Uterus (tissue), 2 donors: ENCODE results near the gene SERPINB10.

Experiments
- POLR2A ChIP-seq, 2 donors: fragments of 450-650 bp; IDR thresholded peaks; one replicate each; pipeline ENCODE4 v1.6.1; 2016; ENCODE audit warnings: antibody characterized with exemption in 2 of 2, mild to moderate bottlenecking in 1 of 2, moderate library complexity in 1 of 2
- TF ChIP-seq, protein P1 (sequence below), 4 experiments: fragments of 200-600 bp in 2 of 4; fragments of 450-650 bp in 2 of 4; sonication (generic) in 2 of 4; IDR thresholded peaks; one replicate each; pipeline ENCODE4 v1.5.1; 2016 to 2019; ENCODE audit warnings: antibody characterized with exemption in 4 of 4, mild to moderate bottlenecking in 2 of 4, moderate library complexity in 1 of 4

DNA sequence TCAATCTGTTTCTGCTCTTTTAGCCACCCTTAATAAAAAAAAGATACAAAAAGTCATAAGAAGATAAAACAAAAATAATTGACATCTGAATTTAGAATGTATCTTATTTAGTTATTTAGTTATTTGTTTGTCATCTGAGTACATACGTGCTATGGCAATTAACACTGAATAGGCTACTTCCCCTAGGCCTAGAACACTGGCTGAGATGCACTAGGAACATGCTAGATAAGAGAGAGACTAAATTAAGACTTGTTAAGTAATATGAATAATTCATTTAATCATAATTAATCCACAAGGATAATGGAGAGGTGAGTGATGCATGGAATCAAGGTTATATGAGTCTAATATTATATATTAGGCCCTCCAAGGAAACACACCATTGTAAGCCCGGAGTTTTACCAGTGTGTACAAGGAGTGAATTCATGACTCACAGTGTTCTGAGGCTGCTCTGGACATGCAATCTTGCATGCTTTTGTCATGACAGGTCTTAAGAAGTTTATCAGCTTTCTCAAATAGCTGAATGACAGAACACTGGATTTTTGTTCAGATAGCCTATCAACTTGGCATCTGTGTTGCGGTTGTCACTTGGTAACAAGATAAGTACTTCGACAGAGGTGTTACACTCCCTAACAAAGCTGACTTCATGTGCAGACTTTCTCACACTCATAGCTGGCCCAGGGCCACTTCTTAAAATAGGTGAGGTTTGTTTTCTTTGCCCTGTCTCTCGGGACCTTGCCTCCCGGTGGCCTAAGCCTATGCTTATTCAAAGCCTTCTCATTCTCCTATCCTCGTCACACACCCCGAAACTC is 25.2 kb upstream of the SERPINB10 start:
- TF ChIP-seq, protein P1, sequence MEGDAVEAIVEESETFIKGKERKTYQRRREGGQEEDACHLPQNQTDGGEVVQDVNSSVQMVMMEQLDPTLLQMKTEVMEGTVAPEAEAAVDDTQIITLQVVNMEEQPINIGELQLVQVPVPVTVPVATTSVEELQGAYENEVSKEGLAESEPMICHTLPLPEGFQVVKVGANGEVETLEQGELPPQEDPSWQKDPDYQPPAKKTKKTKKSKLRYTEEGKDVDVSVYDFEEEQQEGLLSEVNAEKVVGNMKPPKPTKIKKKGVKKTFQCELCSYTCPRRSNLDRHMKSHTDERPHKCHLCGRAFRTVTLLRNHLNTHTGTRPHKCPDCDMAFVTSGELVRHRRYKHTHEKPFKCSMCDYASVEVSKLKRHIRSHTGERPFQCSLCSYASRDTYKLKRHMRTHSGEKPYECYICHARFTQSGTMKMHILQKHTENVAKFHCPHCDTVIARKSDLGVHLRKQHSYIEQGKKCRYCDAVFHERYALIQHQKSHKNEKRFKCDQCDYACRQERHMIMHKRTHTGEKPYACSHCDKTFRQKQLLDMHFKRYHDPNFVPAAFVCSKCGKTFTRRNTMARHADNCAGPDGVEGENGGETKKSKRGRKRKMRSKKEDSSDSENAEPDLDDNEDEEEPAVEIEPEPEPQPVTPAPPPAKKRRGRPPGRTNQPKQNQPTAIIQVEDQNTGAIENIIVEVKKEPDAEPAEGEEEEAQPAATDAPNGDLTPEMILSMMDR (IDR thresholded peaks at IDR 0.05), result no peak
- no peak for TF ChIP-seq POLR2A (IDR thresholded peaks at IDR 0.05)
